AG09309 (cell line): ENCODE data around the gene SLC22A23.

Experiments used
- DNase-seq: peaks from one replicate; pipeline ENCODE4 v3.0.0-alpha.2; 2010; ENCODE audit warnings: low read depth
- H3K4me3 ChIP-seq: 2 replicates; pipeline ENCODE4 v1.5.1; 2011; ENCODE audit warnings: mild to moderate bottlenecking, low read depth, low read length, moderate library complexity; ENCODE audit not compliant: control insufficient read depth
- CTCF ChIP-seq: IDR thresholded peaks from 2 replicates; pipeline ENCODE4 v1.5.1; 2011; ENCODE audit warnings: mild to moderate bottlenecking, low read depth, low read length, inconsistent platforms; ENCODE audit not compliant: insufficient read depth, control insufficient read depth; ENCODE audit errors: missing control alignments

SLC22A23 gene

GRCh38 chr6:3277851-3278416 is 178.9 kb downstream of the SLC22A23 start:
- no peak for TF ChIP-seq CTCF
- DNase-seq = no peak
- H3K4me3 ChIP-seq = no peak overlapping the region

GRCh38 chr6:3277251-3277650 is 179.6 kb downstream of the SLC22A23 start:
- no peak for TF ChIP-seq CTCF
- DNase-seq = no peak
- no peak overlapping the region for H3K4me3 ChIP-seq

- no peak overlapping the region for H3K4me3 ChIP-seq
- DNase-seq = no peak
- TF ChIP-seq CTCF = no peak
Measured at GRCh38 chr6:3276174-3277167, 180.4 kb downstream of the SLC22A23 start.

GRCh38 chr6:3273707-3274521 is 182.9 kb downstream of the SLC22A23 start:
- no peak overlapping the region for H3K4me3 ChIP-seq
- DNase-seq = no peak
- TF ChIP-seq CTCF = no peak

GRCh38 chr6:3272911-3273547 is 183.8 kb downstream of the SLC22A23 start:
- no peak for TF ChIP-seq CTCF
- no peak overlapping the region for H3K4me3 ChIP-seq
- DNase-seq = no peak

GRCh38 chr6:3271756-3272155 is 185.1 kb downstream of the SLC22A23 start:
- DNase-seq = no peak
- no peak for TF ChIP-seq CTCF
- H3K4me3 ChIP-seq = no peak overlapping the region
